ENCODE results near the gene TOX2.

TOX2 gene

GRCh38 chr20:44099832-44100231, 185.2 kb downstream of the TOX2 start:
- Histone ChIP-seq H4K20me1 (ENCODE audit: control insufficient read depth, insufficient read depth, low read depth, low read length) (no peaks in the 10 kb centered on the region), H3F3A (ENCODE audit: control insufficient read depth, insufficient read depth) (no peaks in the 10 kb centered on the region)

GRCh38 chr20:44102582-44102981, 187.9 kb downstream of the TOX2 start:
- Histone ChIP-seq H3K4me1 (ENCODE audit: control insufficient read depth, low read length) (no peaks in the 10 kb centered on the region), H3K4me2 (ENCODE audit: low read length) (no peak overlapping the region), H3K79me2 (ENCODE audit: control insufficient read depth, low read length) (no peaks in the 10 kb centered on the region), H3K27ac (ENCODE audit: low read depth, low read length) (no peak overlapping the region), H3K9me2 (replicated peaks; ENCODE audit: control insufficient read depth, low read length) (no peaks in the 10 kb centered on the region), H3K27me3 (ENCODE audit: control insufficient read depth, low read length) (peaks cover 40% of the 10 kb centered on the region), H3K4me3 (ENCODE audit: low read length) (no peak overlapping the region), H4K20me1 (ENCODE audit: control insufficient read depth, insufficient read depth, low read depth, low read length) (no peaks in the 10 kb centered on the region), H3F3A (ENCODE audit: control insufficient read depth, insufficient read depth) (no peaks in the 10 kb centered on the region), H3K36me3 (ENCODE audit: control insufficient read depth, low read length) (no peaks in the 10 kb centered on the region), H3K9me3 (ENCODE audit: control insufficient read depth, insufficient read depth, low read length) (no peaks in the 10 kb centered on the region)
- TF ChIP-seq CTCF (IDR thresholded peaks at IDR 0.05; ENCODE audit: low read depth, low read length, poor library complexity, severe bottlenecking) (no peak), EZH2phosphoT487 (IDR thresholded peaks at IDR 0.05; ENCODE audit: borderline replicate concordance, low read length) (no peak)

More at GRCh38 chr20:44099832-44100231, 185.2 kb downstream of the TOX2 start:
- no peaks in the 10 kb centered on the region for H3K9me3 ChIP-seq (ENCODE audit: control insufficient read depth, insufficient read depth, low read length)
- no peaks in the 10 kb centered on the region for H3K36me3 ChIP-seq (ENCODE audit: control insufficient read depth, low read length)
- H3K4me1 ChIP-seq (ENCODE audit: control insufficient read depth, low read length), result no peaks in the 10 kb centered on the region
- H3K9me2 ChIP-seq (replicated peaks; ENCODE audit: control insufficient read depth, low read length), result no peaks in the 10 kb centered on the region
- H3K4me3 ChIP-seq (ENCODE audit: low read length), result no peak overlapping the region
- H3K4me2 ChIP-seq (ENCODE audit: low read length), result no peak overlapping the region
- no peaks in the 10 kb centered on the region for H3K79me2 ChIP-seq (ENCODE audit: control insufficient read depth, low read length)
- no peak for TF ChIP-seq CTCF (IDR thresholded peaks at IDR 0.05; ENCODE audit: low read depth, low read length, poor library complexity, severe bottlenecking)
- TF ChIP-seq EZH2phosphoT487 (IDR thresholded peaks at IDR 0.05; ENCODE audit: borderline replicate concordance, low read length), result no peak
- peaks cover 30% of the 10 kb centered on the region for H3K27me3 ChIP-seq (ENCODE audit: control insufficient read depth, low read length)
- no peak overlapping the region for H3K27ac ChIP-seq (ENCODE audit: low read depth, low read length)

GRCh38 chr20:44104798-44105517, 190.3 kb downstream of the TOX2 start:
- Histone ChIP-seq H4K20me1 (ENCODE audit: control insufficient read depth, insufficient read depth, low read depth, low read length) (no peaks in the 10 kb centered on the region), H3K4me3 (ENCODE audit: low read length) (no peak overlapping the region), H3K9me3 (ENCODE audit: control insufficient read depth, insufficient read depth, low read length) (no peaks in the 10 kb centered on the region), H3K27me3 (ENCODE audit: control insufficient read depth, low read length) (peaks cover 40% of the 10 kb centered on the region), H3K4me2 (ENCODE audit: low read length) (no peak overlapping the region), H3K27ac (ENCODE audit: low read depth, low read length) (no peak overlapping the region), H3K4me1 (ENCODE audit: control insufficient read depth, low read length) (no peaks in the 10 kb centered on the region), H3K36me3 (ENCODE audit: control insufficient read depth, low read length) (no peaks in the 10 kb centered on the region), H3K79me2 (ENCODE audit: control insufficient read depth, low read length) (no peaks in the 10 kb centered on the region), H3K9me2 (replicated peaks; ENCODE audit: control insufficient read depth, low read length) (no peaks in the 10 kb centered on the region), H3F3A (ENCODE audit: control insufficient read depth, insufficient read depth) (no peaks in the 10 kb centered on the region)
- TF ChIP-seq CTCF (IDR thresholded peaks at IDR 0.05; ENCODE audit: low read depth, low read length, poor library complexity, severe bottlenecking) (no peak), EZH2phosphoT487 (IDR thresholded peaks at IDR 0.05; ENCODE audit: borderline replicate concordance, low read length) (no peak)
